PC-9 (cell line): Measurements from ENCODE around the gene TAB3. TPM values are rescaled to one million over a fixed set of nuclear protein-coding genes. Genes with fewer than 3 reads are reported as not detected.

Experiments used
- BruUV-seq: library from RNA; stranded (reverse); fragments of 400-500 nt; replicated peaks from 2 replicates; lab custom pipeline; 2021; lab: Mats Ljungman, UMichigan
- CTCF ChIA-PET: fragments of 300-600 bp; sonication (Branson Sonifier 250); formaldehyde crosslinking; loops from one replicate; lab custom pipeline; 2022; ENCODE audit warnings: antibody characterized with exemption; lab: Charles Lee
- POLR2A ChIA-PET: fragments of 300-600 bp; sonication (Branson Sonifier 250); formaldehyde crosslinking; loops from one replicate; lab custom pipeline; 2022; ENCODE audit warnings: antibody characterized with exemption; ENCODE audit not compliant: unreplicated experiment; lab: Charles Lee
- DNase-seq, 2 experiments: peaks; one replicate each; pipeline versions ENCODE4 v3.0.0 to v3.0.0-alpha.2; 2015 to 2022; ENCODE audit warnings: mixed read lengths in 1 of 2
- H2AFZ ChIP-seq: fragments of 200-600 bp; sonication (generic); 2 replicates; pipeline ENCODE4 v1.8.1; 2017; ENCODE audit warnings: antibody characterized with exemption
- H3F3A ChIP-seq: fragments of 200-600 bp; sonication (generic); 2 replicates; pipeline ENCODE4 v1.8.1; 2017; ENCODE audit warnings: antibody characterized with exemption, mild to moderate bottlenecking, low read depth; ENCODE audit not compliant: insufficient read depth
- H3K27ac ChIP-seq: fragments of 200-600 bp; sonication (generic); 2 replicates; pipeline ENCODE4 v1.6.1; 2016; ENCODE audit warnings: mixed run types
- H3K27me3 ChIP-seq: fragments of 200-600 bp; sonication (generic); 2 replicates; pipeline ENCODE4 v1.6.1; 2016; ENCODE audit warnings: low read depth, mixed run types; ENCODE audit not compliant: insufficient read depth
- H3K36me3 ChIP-seq: fragments of 200-600 bp; sonication (generic); 2 replicates; pipeline ENCODE4 v1.6.1; 2016; ENCODE audit warnings: low read depth, mixed run types
- H3K4me1 ChIP-seq: fragments of 200-600 bp; sonication (generic); replicated peaks from 2 replicates; pipeline ENCODE4 v1.6.1; 2016; ENCODE audit warnings: mixed run types; ENCODE audit not compliant: insufficient read depth
- H3K4me2 ChIP-seq: fragments of 200-600 bp; sonication (generic); 2 replicates; pipeline ENCODE4 v1.6.1; 2017; ENCODE audit warnings: mixed run types
- H3K4me3 ChIP-seq: fragments of 200-600 bp; sonication (generic); 2 replicates; pipeline ENCODE4 v1.6.1; 2016; ENCODE audit warnings: mixed run types
- H3K79me2 ChIP-seq: fragments of 200-600 bp; sonication (generic); 2 replicates; pipeline ENCODE4 v1.6.1; 2017; ENCODE audit warnings: low read depth, mixed run types
- H3K9me2 ChIP-seq: fragments of 200-600 bp; sonication (generic); 2 replicates; pipeline ENCODE4 v1.8.1; 2017; ENCODE audit warnings: mild to moderate bottlenecking; ENCODE audit not compliant: insufficient read depth
- H3K9me3 ChIP-seq: fragments of 200-600 bp; sonication (generic); 2 replicates; pipeline ENCODE4 v1.8.1; 2016; ENCODE audit warnings: low read depth; ENCODE audit not compliant: insufficient read depth
- H4K20me1 ChIP-seq: fragments of 200-600 bp; sonication (generic); 2 replicates; pipeline ENCODE4 v1.8.1; 2017; ENCODE audit not compliant: insufficient read depth
- EZH2 ChIP-seq: fragments of 200-600 bp; sonication (generic); IDR thresholded peaks from 2 replicates; pipeline ENCODE4 v1.8.0; 2017; ENCODE audit warnings: antibody characterized with exemption, low read depth
- intact Hi-C: fragments of 100-400 bp; cut with micrococcal nuclease; formaldehyde crosslinking; loops from one replicate; pipeline ENCODE4 v1.10.0; 2022; ENCODE audit not compliant: unreplicated experiment
- total RNA-seq: library from RNA; stranded (reverse); gene quantifications from 2 replicates; pipeline ENCODE4 v1.2.3, GENCODE V29; 2021
- TF ChIP-seq, protein P1 (sequence below): fragments of 200-600 bp; sonication (generic); conservative IDR thresholded peaks from 2 replicates; pipeline ENCODE4 v1.6.1; 2017; ENCODE audit warnings: mixed run types, antibody characterized with exemption, mild to moderate bottlenecking, moderate library complexity

TAB3 gene
- total RNA-seq, 1 experiment from 2014 or later = 50.8 TPM

- H3K27ac ChIP-seq = no peak overlapping the region
- peak in 1 of 2 experiments; percentile 47 for DNase-seq
- H3K4me1 ChIP-seq = peaks cover 21% of the 10 kb centered on the region; the same call in 1 of the 2 replicates
- no peaks in the 10 kb centered on the region for H4K20me1 ChIP-seq
- H2AFZ ChIP-seq = no peak overlapping the region; the same call in 1 of the 2 replicates
- CTCF ChIA-PET = no interaction called here
- POLR2A ChIA-PET = no interaction called here
- no peaks in the 10 kb centered on the region for H3K9me2 ChIP-seq
- TF ChIP-seq, protein P1, sequence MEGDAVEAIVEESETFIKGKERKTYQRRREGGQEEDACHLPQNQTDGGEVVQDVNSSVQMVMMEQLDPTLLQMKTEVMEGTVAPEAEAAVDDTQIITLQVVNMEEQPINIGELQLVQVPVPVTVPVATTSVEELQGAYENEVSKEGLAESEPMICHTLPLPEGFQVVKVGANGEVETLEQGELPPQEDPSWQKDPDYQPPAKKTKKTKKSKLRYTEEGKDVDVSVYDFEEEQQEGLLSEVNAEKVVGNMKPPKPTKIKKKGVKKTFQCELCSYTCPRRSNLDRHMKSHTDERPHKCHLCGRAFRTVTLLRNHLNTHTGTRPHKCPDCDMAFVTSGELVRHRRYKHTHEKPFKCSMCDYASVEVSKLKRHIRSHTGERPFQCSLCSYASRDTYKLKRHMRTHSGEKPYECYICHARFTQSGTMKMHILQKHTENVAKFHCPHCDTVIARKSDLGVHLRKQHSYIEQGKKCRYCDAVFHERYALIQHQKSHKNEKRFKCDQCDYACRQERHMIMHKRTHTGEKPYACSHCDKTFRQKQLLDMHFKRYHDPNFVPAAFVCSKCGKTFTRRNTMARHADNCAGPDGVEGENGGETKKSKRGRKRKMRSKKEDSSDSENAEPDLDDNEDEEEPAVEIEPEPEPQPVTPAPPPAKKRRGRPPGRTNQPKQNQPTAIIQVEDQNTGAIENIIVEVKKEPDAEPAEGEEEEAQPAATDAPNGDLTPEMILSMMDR = no peak
- TF ChIP-seq EZH2 = no peak
- no peaks in the 10 kb centered on the region for H3K9me3 ChIP-seq
- peaks cover 6% of the 10 kb centered on the region; the same call in 1 of the 2 replicates for H3F3A ChIP-seq
- intact Hi-C loops = no loop called here
- BruUV-seq = no TSS peak
- no peaks in the 10 kb centered on the region for H3K79me2 ChIP-seq
- no peak overlapping the region for H3K4me3 ChIP-seq
- H3K4me2 ChIP-seq = no peak overlapping the region
- no peaks in the 10 kb centered on the region for H3K27me3 ChIP-seq
- no peaks in the 10 kb centered on the region for H3K36me3 ChIP-seq
Observed at GRCh38 chrX:30900227-30900626, 11.2 kb upstream of the TAB3 start.

GRCh38 chrX:30898886-30899285 lies 9.8 kb upstream of the TAB3 start:
- Histone ChIP-seq H3K9me3 (no peaks in the 10 kb centered on the region), H3K27me3 (no peaks in the 10 kb centered on the region), H4K20me1 (no peaks in the 10 kb centered on the region), H3K27ac (no peak overlapping the region), H3K79me2 (no peaks in the 10 kb centered on the region), H3F3A (peaks cover 17% of the 10 kb centered on the region), H3K4me2 (no peak overlapping the region), H3K4me3 (no peak overlapping the region), H3K36me3 (no peaks in the 10 kb centered on the region), H2AFZ (no peak overlapping the region), H3K4me1 (peaks cover 34% of the 10 kb centered on the region), H3K9me2 (no peaks in the 10 kb centered on the region)
- CTCF ChIA-PET = no interaction called here
- intact Hi-C loops = no loop called here
- TF ChIP-seq, protein P1 = no peak
- no peak for TF ChIP-seq EZH2
- DNase-seq = no peak
- POLR2A ChIA-PET = no interaction called here
- no TSS peak for BruUV-seq

- peak; percentile 10 to 97 for DNase-seq
- H3K27ac ChIP-seq = peak overlapping the region; percentile 92
- peaks cover 56% of the 10 kb centered on the region for H3K4me1 ChIP-seq
- H3K4me2 ChIP-seq = peak overlapping the region; percentile 49; the same call in 1 of the 2 replicates
- H4K20me1 ChIP-seq = no peaks in the 10 kb centered on the region
- no peak for TF ChIP-seq EZH2
- TF ChIP-seq, protein P1 = no peak
- no TSS peak for BruUV-seq
- ChIA-PET CTCF (no interaction called here), POLR2A (interaction anchor here (0.6 to 0.7 kb wide), 3 partner anchors 12 to 61 kb away, joined by 6 to 11 read pairs (median 8); no protein-coding TSS in a partner anchor)
- no peaks in the 10 kb centered on the region for H3K9me2 ChIP-seq
- H3F3A ChIP-seq = peaks cover 32% of the 10 kb centered on the region
- H3K9me3 ChIP-seq = peaks cover 4% of the 10 kb centered on the region; the same call in 1 of the 2 replicates
- H3K36me3 ChIP-seq = no peaks in the 10 kb centered on the region
- no peak overlapping the region for H2AFZ ChIP-seq
- intact Hi-C loops = no loop called here
- no peaks in the 10 kb centered on the region for H3K27me3 ChIP-seq
- no peak overlapping the region for H3K4me3 ChIP-seq
- no peaks in the 10 kb centered on the region for H3K79me2 ChIP-seq
Observed at GRCh38 chrX:30895370-30895769, 6.3 kb upstream of the TAB3 start.
